ENCODE measurements around the gene SMU1.

SMU1 gene

GRCh38 chr9:33046061-33046460, 30.4 kb downstream of the SMU1 start:
- no peak for DNase-seq (ENCODE audit: low read depth in 2 of 2)

GRCh38 chr9:33044677-33045282, 31.7 kb downstream of the SMU1 start:
- no peak for DNase-seq (ENCODE audit: low read depth in 2 of 2)

GRCh38 chr9:33044162-33044673, 32.3 kb downstream of the SMU1 start:
- peak; percentile 13 to 14 for DNase-seq (ENCODE audit: low read depth in 2 of 2)

GRCh38 chr9:33043671-33044070, 32.8 kb downstream of the SMU1 start:
- DNase-seq (ENCODE audit: low read depth in 2 of 2), result no peak

GRCh38 chr9:33042473-33042872, 34.0 kb downstream of the SMU1 start:
- no peak for DNase-seq (ENCODE audit: low read depth in 2 of 2)

- no peak for DNase-seq (ENCODE audit: low read depth in 2 of 2)
Observed at GRCh38 chr9:33041432-33042188, 34.9 kb downstream of the SMU1 start.

- no peak for DNase-seq (ENCODE audit: low read depth in 2 of 2)
Observed at GRCh38 chr9:33040792-33041431, 35.6 kb downstream of the SMU1 start.

- DNase-seq (ENCODE audit: low read depth in 2 of 2), result no peak
Observed at GRCh38 chr9:33032865-33033264, 43.6 kb downstream of the SMU1 start.

GRCh38 chr9:33032292-33032691, 44.2 kb downstream of the SMU1 start:
- DNase-seq (ENCODE audit: low read depth in 2 of 2), result no peak

GRCh38 chr9:33030285-33030684, 46.2 kb downstream of the SMU1 start:
- no peak for DNase-seq (ENCODE audit: low read depth in 2 of 2)

GRCh38 chr9:33029231-33029786, 47.2 kb downstream of the SMU1 start:
- no peak for DNase-seq (ENCODE audit: low read depth in 2 of 2)

GRCh38 chr9:33025572-33026342, 50.7 kb downstream of the SMU1 start:
- DNase-seq (ENCODE audit: low read depth in 2 of 2), result peak; percentile 63 to 68

GRCh38 chr9:33024966-33025571, 51.4 kb downstream of the SMU1 start, which contains the start of gene DNAJA1:
DNAJA1 (plus strand) TSS chr9:33025273; CDS start chr9:33026485, 1,212 bp downstream.
- peak; percentile 90 to 95 for DNase-seq (ENCODE audit: low read depth in 2 of 2)

GRCh38 chr9:33024126-33024965, 52.1 kb downstream of the SMU1 start:
- no peak for DNase-seq (ENCODE audit: low read depth in 2 of 2)

- DNase-seq (ENCODE audit: low read depth in 2 of 2), result no peak
Observed at GRCh38 chr9:33023661-33024060, 52.8 kb downstream of the SMU1 start.

GRCh38 chr9:33022755-33023154, 53.7 kb downstream of the SMU1 start:
- no peak for DNase-seq (ENCODE audit: low read depth in 2 of 2)

- no peak for DNase-seq (ENCODE audit: low read depth in 2 of 2)
Observed at GRCh38 chr9:33022303-33022702, 54.2 kb downstream of the SMU1 start.

- DNase-seq (ENCODE audit: low read depth in 2 of 2), result no peak
Observed at GRCh38 chr9:33019797-33020196, 56.7 kb downstream of the SMU1 start.

- no peak for DNase-seq (ENCODE audit: low read depth in 2 of 2)
Observed at GRCh38 chr9:33017283-33018041, 59.0 kb downstream of the SMU1 start.

GRCh38 chr9:33014665-33015014, 61.8 kb downstream of the SMU1 start:
- DNase-seq (ENCODE audit: low read depth in 2 of 2), result no peak

Data from activated CD8-positive, alpha-beta memory T cell treated with anti-CD3 and anti-CD28 coated beads for 4 hours (primary cell).